LNCAP (cell line): Measurements from ENCODE around the gene SCFD2.

ENCODE experiments used
- TF ChIP-seq, protein P1 (sequence below): fragments of 450-650 bp; IDR thresholded peaks from 2 replicates; pipeline ENCODE4 v1.5.1; 2017; ENCODE audit warnings: mild to moderate bottlenecking

Gene SCFD2

GRCh38 chr4:53175640-53176039 lies 190.2 kb downstream of the SCFD2 start:
- TF ChIP-seq, protein P1, sequence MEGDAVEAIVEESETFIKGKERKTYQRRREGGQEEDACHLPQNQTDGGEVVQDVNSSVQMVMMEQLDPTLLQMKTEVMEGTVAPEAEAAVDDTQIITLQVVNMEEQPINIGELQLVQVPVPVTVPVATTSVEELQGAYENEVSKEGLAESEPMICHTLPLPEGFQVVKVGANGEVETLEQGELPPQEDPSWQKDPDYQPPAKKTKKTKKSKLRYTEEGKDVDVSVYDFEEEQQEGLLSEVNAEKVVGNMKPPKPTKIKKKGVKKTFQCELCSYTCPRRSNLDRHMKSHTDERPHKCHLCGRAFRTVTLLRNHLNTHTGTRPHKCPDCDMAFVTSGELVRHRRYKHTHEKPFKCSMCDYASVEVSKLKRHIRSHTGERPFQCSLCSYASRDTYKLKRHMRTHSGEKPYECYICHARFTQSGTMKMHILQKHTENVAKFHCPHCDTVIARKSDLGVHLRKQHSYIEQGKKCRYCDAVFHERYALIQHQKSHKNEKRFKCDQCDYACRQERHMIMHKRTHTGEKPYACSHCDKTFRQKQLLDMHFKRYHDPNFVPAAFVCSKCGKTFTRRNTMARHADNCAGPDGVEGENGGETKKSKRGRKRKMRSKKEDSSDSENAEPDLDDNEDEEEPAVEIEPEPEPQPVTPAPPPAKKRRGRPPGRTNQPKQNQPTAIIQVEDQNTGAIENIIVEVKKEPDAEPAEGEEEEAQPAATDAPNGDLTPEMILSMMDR = no peak

- TF ChIP-seq, protein P1 = no peak
Observed at GRCh38 chr4:53174823-53175222, 191.0 kb downstream of the SCFD2 start.

- TF ChIP-seq, protein P1 = no peak
Observed at GRCh38 chr4:53173576-53173975, 192.3 kb downstream of the SCFD2 start.

DNA sequence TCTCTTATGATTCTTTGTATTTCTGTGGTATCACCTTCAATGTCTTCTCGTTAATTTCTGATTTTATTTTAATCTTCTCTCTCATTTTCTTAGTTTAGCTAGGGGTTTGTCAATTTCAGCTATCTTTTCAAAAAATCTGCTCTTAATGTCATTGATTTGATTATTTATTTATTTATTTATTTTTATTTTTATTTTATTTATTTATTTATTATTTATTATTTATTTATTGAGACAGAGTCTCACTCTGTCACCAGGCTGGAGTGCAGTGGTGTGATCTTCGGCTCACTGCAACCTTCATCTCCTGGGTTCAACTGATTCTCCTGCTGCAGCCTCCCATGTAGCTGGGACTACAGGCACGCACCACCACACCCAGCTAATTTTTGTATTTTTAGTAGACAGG lies 194.1 kb downstream of the SCFD2 start:
- TF ChIP-seq, protein P1 = no peak

DNA sequence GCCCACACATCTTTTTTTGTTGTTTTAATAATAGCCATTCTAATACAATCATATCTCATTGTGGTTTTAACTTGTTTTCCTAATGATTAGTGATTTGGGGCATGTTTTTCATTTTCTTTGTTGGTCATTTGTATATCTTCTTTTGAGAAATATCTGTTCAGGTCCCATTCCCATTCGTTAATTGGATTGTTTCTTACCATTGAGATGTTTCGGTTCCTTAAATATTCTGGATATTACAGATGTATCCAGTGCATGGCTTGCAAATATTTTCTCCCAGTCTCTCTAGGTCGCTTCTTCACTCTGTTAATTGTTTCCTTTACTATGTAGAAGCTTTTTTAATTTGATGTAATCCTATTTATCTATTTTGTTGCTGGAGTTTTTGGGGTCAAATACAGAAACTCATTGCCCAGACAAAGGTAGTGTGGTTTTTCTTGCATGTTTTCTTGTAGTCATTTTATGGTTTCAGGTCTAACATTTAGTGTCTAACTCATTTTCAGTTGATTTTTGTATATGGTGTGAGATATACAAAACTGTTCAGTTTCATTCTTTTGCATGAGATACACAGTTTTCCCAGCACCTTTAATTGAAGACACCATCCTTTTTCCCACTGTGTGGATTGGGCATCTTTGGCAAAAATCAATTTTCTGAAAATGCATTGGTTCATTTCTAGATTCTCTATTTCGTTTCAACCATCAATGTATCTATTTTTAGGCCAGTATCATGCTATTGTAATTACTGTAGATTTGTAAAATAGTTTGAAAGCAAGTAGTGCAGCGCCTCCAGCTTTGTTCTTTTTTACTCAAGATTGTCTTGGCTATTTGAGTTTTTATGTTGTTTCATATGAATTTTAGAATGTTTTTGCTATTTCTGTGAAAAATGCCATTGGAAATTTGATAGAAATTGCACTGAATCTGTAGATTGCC lies 195.9 kb downstream of the SCFD2 start:
- TF ChIP-seq, protein P1 = no peak

- TF ChIP-seq, protein P1 = no peak
Observed at GRCh38 chr4:53168228-53168627, 197.6 kb downstream of the SCFD2 start.

DNA sequence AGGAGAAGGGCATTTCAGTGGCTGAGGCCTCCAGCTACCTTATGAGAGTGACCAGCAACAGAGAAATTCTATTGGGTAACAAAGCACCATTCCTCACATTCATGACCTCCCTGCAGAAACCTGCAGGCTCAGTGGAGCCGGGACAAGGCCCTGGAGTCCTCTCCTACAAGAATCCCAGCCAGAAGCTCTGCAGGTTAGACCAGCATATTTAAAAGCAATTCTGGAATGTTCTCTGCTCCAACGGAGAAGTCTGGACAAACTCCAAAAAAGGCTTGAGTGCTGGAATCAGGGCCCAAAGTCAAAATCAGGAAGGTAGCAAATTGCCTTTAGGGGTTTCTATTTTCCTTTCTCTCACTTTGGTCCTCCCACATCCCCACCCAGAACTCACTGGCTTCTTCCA lies 202.9 kb downstream of the SCFD2 start:
- TF ChIP-seq, protein P1 = no peak
